ENCODE measurements around the gene SNX22. TPM values are rescaled to one million over a fixed set of nuclear protein-coding genes. Genes with fewer than 3 reads are reported as not detected.

Gene SNX22
- total and polyA plus RNA-seq, 2 experiments from 2014 or later, result 2.0 to 2.1 TPM

- H3K4me3 ChIP-seq, result no peak overlapping the region
- no peak for DNase-seq (ENCODE audit: low read depth in 1 of 2, low spot score in 1 of 2)
- peaks cover 4% of the 10 kb centered on the region for H3K4me1 ChIP-seq (ENCODE audit: low read depth)
- no peaks in the 10 kb centered on the region for H3K27me3 ChIP-seq
- no peak overlapping the region for H3K27ac ChIP-seq
- peaks cover 73% of the 10 kb centered on the region for H3K36me3 ChIP-seq
- H3K9me3 ChIP-seq (ENCODE audit: low read depth), result no peaks in the 10 kb centered on the region
- no peak for TF ChIP-seq CTCF (IDR thresholded peaks at IDR 0.05; ENCODE audit: low read depth, low read length)
Observed at GRCh38 chr15:64130159-64130558, 21.4 kb upstream of the SNX22 start.

- no peaks in the 10 kb centered on the region for H3K27me3 ChIP-seq
- H3K36me3 ChIP-seq, result peaks cover 72% of the 10 kb centered on the region
- no peak overlapping the region for H3K27ac ChIP-seq
- TF ChIP-seq CTCF (IDR thresholded peaks at IDR 0.05; ENCODE audit: low read depth, low read length), result no peak
- no peak for DNase-seq (ENCODE audit: low read depth in 1 of 2, low spot score in 1 of 2)
- no peak overlapping the region for H3K4me3 ChIP-seq
- no peaks in the 10 kb centered on the region for H3K9me3 ChIP-seq (ENCODE audit: low read depth)
- H3K4me1 ChIP-seq (ENCODE audit: low read depth), result peaks cover 4% of the 10 kb centered on the region
Observed at GRCh38 chr15:64131547-64131946, 20.0 kb upstream of the SNX22 start.

- Histone ChIP-seq H3K36me3 (peaks cover 73% of the 10 kb centered on the region), H3K27me3 (no peaks in the 10 kb centered on the region), H3K4me1 (ENCODE audit: low read depth) (peaks cover 2% of the 10 kb centered on the region), H3K27ac (no peak overlapping the region), H3K4me3 (no peak overlapping the region), H3K9me3 (ENCODE audit: low read depth) (no peaks in the 10 kb centered on the region)
- DNase-seq (ENCODE audit: low read depth in 1 of 2, low spot score in 1 of 2), result no peak
- TF ChIP-seq CTCF (IDR thresholded peaks at IDR 0.05; ENCODE audit: low read depth, low read length), result no peak
Observed at GRCh38 chr15:64132217-64132616, 19.3 kb upstream of the SNX22 start.

- no peak overlapping the region for H3K4me3 ChIP-seq
- no peaks in the 10 kb centered on the region for H3K9me3 ChIP-seq (ENCODE audit: low read depth)
- peaks cover 65% of the 10 kb centered on the region for H3K36me3 ChIP-seq
- H3K27me3 ChIP-seq, result no peaks in the 10 kb centered on the region
- peak in 1 of 2 donors; percentile 41 for DNase-seq (ENCODE audit: low read depth in 1 of 2, low spot score in 1 of 2)
- no peak for TF ChIP-seq CTCF (IDR thresholded peaks at IDR 0.05; ENCODE audit: low read depth, low read length)
- H3K4me1 ChIP-seq (ENCODE audit: low read depth), result no peaks in the 10 kb centered on the region
- no peak overlapping the region for H3K27ac ChIP-seq
Observed at GRCh38 chr15:64133623-64134344, 17.7 kb upstream of the SNX22 start.

GRCh38 chr15:64134345-64134829 lies 17.1 kb upstream of the SNX22 start:
- Histone ChIP-seq H3K4me3 (no peak overlapping the region), H3K9me3 (ENCODE audit: low read depth) (no peaks in the 10 kb centered on the region), H3K36me3 (peaks cover 61% of the 10 kb centered on the region), H3K4me1 (ENCODE audit: low read depth) (no peaks in the 10 kb centered on the region), H3K27ac (no peak overlapping the region), H3K27me3 (no peaks in the 10 kb centered on the region)
- peak in 1 of 2 donors; percentile 78 for DNase-seq (ENCODE audit: low read depth in 1 of 2, low spot score in 1 of 2)
- no peak for TF ChIP-seq CTCF (IDR thresholded peaks at IDR 0.05; ENCODE audit: low read depth, low read length)
